ENCODE results near the gene ZNF587. TPM values are rescaled to one million over a fixed set of nuclear protein-coding genes. Genes with fewer than 3 reads are reported as not detected.

Gene ZNF587
- 6.1 to 7.8 TPM (median 6.4 TPM) in 5 replicates for total RNA-seq (2022; extraction: Qiagen RNA extraction)

GRCh38 chr19:57849666-57850473 lies at the start of gene ZNF587:
ZNF587 (plus strand) TSS chr19:57849859; CDS start chr19:57850039, 180 bp downstream.

GRCh38 chr19:57814505-57815246 lies 35.0 kb upstream of the ZNF587 start, which contains the start of gene ZNF552:
ZNF552 (minus strand) TSS chr19:57814913; CDS start chr19:57814743, 170 bp downstream.

GRCh38 chr19:57830071-57830602 lies 19.5 kb upstream of the ZNF587 start, which contains the start of gene ZNF587B:
ZNF587B (plus strand) TSS chr19:57830299; CDS start chr19:57830529, 230 bp downstream.

GRCh38 chr19:57888560-57889231 lies 39.0 kb downstream of the ZNF587 start, which contains the start of gene ZNF814:
ZNF814 (minus strand) TSS chr19:57889037; CDS start chr19:57888802, 235 bp downstream.

Other genes with a start within 250 kb of the ZNF587 start
- gene ZNF530, start 250.0 kb upstream of the ZNF587 start, total RNA-seq (2022; extraction: Qiagen RNA extraction) = 4.3 to 5.7 TPM (median 4.9 TPM) in 5 replicates
- 6.9 to 10.2 TPM (median 8.7 TPM) in 5 replicates for gene ZNF134, start 235.6 kb upstream of the ZNF587 start, total RNA-seq (2022; extraction: Qiagen RNA extraction)
- gene ZNF211, start 216.7 kb upstream of the ZNF587 start, total RNA-seq (2022; extraction: Qiagen RNA extraction) = 5.4 to 6.8 TPM (median 5.9 TPM) in 5 replicates
- gene ZSCAN4, start 180.9 kb upstream of the ZNF587 start, total RNA-seq (2022; extraction: Qiagen RNA extraction) = not detected in 5 replicates
- gene ZNF551, start 167.9 kb upstream of the ZNF587 start, total RNA-seq (2022; extraction: Qiagen RNA extraction) = 4.6 to 5.8 TPM (median 5.1 TPM) in 5 replicates
- not detected in 5 replicates for gene ZNF154, start 140.7 kb upstream of the ZNF587 start, total RNA-seq (2022; extraction: Qiagen RNA extraction)
- 0.89 to 1.0 TPM (median 0.92 TPM) in 5 replicates for gene ZNF671, start 122.2 kb upstream of the ZNF587 start, total RNA-seq (2022; extraction: Qiagen RNA extraction)
- gene ZNF776, start 103.0 kb upstream of the ZNF587 start, total RNA-seq (2022; extraction: Qiagen RNA extraction) = 4.6 to 6.6 TPM (median 5.4 TPM) in 5 replicates
- gene ZNF586, start 80.2 kb upstream of the ZNF587 start, total RNA-seq (2022; extraction: Qiagen RNA extraction) = 5.9 to 7.1 TPM (median 6.3 TPM) in 5 replicates
- gene ZNF552, start 34.9 kb upstream of the ZNF587 start, total RNA-seq (2022; extraction: Qiagen RNA extraction) = 4.6 to 5.5 TPM (median 5.2 TPM) in 5 replicates
- gene ZNF587B, start 19.6 kb upstream of the ZNF587 start, total RNA-seq (2022; extraction: Qiagen RNA extraction) = 6.8 to 8.7 TPM (median 7.9 TPM) in 5 replicates
- 1.6 to 3.3 TPM (median 2.4 TPM) in 5 replicates for gene ZNF814, start 39.2 kb downstream of the ZNF587 start, total RNA-seq (2022; extraction: Qiagen RNA extraction)
- gene ZNF417, start 66.7 kb downstream of the ZNF587 start, total RNA-seq (2022; extraction: Qiagen RNA extraction) = 3.6 to 5.2 TPM (median 4.0 TPM) in 5 replicates
- gene ZNF418, start 85.5 kb downstream of the ZNF587 start, total RNA-seq (2022; extraction: Qiagen RNA extraction) = 0.76 to 1.3 TPM (median 1.0 TPM) in 5 replicates
- gene ZNF256, start 97.8 kb downstream of the ZNF587 start, total RNA-seq (2022; extraction: Qiagen RNA extraction) = 0.97 to 1.3 TPM (median 1.1 TPM) in 5 replicates
- 0.10 TPM in 1 of 5 replicates, not detected in the others for gene C19orf18, start 124.7 kb downstream of the ZNF587 start, total RNA-seq (2022; extraction: Qiagen RNA extraction)
- 1.9 to 3.3 TPM (median 2.4 TPM) in 5 replicates for gene ZNF606, start 153.0 kb downstream of the ZNF587 start, total RNA-seq (2022; extraction: Qiagen RNA extraction)
- not detected in 5 replicates for gene ZSCAN1, start 184.2 kb downstream of the ZNF587 start, total RNA-seq (2022; extraction: Qiagen RNA extraction)
- gene ZNF135, start 209.4 kb downstream of the ZNF587 start, total RNA-seq (2022; extraction: Qiagen RNA extraction) = not detected in 5 replicates
- 1.6 to 4.0 TPM (median 2.9 TPM) in 5 replicates for gene ZSCAN18, start 248.4 kb downstream of the ZNF587 start, total RNA-seq (2022; extraction: Qiagen RNA extraction)

Data from A549 treated with CORT108297 at 1 μM for 4 hours (cell line).